Measurements from ENCODE around the gene SPANXB1.
"Not testable (repeated sequence)": the region's sequence is repeated elsewhere in the genome, so short reads cannot be mapped to it uniquely, and the experiment has no call there.

SPANXB1 gene, protein sequence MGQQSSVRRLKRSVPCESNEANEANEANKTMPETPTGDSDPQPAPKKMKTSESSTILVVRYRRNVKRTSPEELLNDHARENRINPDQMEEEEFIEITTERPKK

DNA sequence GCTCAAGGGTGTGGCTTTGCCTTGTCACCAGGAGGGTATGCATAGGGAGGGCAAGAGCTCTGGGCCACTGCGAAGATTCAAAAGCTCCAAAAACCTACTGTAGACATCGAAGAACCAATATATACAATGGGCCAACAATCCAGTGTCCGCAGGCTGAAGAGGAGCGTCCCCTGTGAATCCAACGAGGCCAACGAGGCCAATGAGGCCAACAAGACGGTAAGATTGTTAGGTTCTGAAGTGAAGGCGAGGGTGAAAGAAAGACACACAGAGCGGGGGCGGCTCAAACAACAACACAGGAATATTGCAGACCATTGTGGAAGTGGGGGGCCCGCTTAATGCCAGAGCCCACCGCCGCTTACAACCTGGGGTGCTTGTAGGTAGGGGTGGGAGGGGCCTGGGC lies at the start of gene SPANXB1:
SPANXB1 (plus strand) TSS at position 27 of the 400 bp plus-strand sequence; CDS start at position 127, 100 bp downstream.
- not testable (repeated sequence) for DNase-seq

DNA sequence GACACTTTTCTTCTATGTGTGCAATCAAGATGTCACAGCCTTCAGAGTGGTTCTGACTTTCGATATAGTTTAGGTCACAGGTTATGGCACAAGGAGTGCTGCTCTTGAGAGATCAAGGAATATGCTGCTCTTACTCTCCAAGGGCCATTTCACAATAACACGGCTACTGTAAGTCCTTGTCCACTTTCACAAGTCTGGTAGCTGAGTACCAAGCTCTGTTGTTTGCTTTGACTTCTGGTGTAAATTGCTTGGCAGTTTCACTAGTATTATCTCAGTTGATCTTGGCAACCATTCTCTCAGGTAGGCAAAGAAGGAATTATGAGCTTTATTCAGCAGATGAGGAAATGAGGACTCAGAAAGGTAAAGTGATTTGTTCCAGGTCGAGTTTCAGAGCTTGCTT lies 35.4 kb upstream of the SPANXB1 start:
- DNase-seq, result no peak

DNA sequence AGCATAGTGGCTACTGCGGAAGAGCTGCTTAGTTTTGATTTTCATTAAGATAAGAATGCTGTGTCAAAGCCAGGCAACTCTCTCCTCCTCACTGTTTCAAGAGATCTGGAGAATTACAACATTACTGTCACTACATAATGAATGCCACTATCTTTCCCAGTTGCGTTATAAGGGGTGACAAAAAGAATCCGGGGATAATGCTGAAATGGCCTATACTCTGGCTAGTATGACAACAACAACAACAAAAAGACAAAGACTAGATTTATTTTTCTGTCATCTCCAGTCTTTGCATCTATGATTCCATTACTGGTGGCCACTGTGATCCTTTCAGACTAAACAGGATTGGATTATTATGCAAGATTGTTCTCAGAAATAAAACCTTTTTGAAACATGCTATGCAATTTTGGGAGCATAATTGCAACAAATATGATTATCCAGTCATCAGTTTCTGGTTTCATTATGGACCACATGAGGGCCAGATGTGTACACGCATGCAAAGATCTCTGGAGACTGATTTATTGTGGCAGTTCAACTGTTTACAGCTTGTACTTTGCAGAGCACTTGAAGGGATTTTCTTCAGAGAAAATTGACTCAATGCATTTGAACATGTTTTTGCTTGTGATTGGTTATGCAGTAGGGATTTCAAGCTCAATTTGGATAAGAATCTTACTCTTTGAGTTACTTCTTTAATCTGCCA lies 31.1 kb upstream of the SPANXB1 start:
- no peak for DNase-seq

DNA sequence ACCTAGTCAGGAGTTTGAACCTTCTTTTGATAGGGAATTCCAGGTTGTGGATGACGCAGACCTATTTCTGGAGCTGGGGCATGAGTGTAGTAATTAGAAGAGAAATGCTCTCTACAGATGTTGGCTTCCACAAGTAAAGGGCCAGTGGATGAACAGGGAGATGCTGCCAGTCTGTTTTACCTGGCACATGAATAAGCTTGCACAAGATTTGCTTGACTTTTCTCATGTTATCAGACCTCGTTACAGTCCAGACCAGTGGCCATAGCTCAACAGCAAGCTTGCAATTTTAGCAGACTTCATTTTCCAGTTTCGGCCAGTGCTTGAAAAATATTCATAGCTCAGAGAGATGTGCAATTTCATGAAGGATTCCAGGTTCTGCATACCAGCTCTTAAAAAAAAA lies 26.9 kb upstream of the SPANXB1 start:
- DNase-seq, result no peak

DNA sequence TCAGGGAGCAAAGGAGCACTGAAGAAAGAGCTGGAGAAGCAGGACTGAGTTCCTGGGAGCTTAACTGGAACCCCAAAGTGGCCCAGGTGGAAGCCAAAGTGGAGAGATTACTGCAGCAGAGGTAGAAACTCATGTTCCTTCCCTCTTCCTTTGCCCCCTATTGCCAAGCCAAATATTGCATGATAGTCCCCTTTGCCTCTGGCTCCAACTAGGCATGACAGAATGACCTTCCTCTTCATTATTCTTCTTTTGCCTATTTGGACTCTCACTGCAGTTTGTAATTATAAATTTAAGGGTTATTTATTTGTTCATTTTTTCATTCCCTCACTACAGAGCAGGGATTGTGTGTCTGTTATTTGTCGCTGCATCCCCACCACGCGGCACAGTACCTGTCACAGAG lies 22.1 kb upstream of the SPANXB1 start:
- DNase-seq, result no peak

DNA sequence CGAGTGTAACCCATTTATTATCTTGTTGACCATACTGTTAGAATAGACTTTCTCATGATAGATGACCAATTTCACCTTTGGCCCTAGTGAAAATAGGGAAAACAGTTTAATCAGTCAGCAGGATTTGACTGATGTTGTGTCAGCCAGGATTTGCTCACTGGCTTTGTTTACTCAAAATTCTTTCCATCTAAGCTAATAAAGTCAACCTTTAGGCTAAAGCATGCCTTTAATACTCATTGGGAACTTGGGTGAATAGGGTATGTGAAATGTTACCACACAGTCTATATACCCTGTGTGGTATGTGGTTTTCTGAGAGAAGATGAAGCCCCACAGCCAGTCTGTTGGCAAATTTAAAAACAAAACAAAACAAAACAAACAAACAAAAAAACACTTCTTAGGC lies 18.7 kb upstream of the SPANXB1 start:
- DNase-seq, result no peak

DNA sequence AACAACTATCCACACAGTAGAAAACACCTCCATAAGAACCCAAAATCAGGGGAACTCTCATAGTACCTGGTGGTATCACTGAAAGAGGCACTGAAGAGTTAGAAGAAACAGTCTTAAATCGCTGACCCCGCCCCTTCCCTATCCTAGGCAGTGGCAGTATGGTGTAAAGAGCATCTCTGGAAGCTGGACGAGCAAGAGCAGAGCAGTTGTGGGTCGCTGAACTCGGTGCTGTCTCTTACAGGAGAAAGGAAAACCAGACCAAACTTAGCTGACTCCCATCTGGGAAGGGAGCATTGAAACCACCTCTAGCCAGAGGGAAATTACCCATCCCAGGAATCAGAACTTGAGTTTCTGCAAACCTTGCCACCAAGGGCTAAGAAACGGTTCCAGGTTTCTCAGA lies 2.8 kb downstream of the SPANXB1 start:
- not testable (repeated sequence) for DNase-seq

DNA sequence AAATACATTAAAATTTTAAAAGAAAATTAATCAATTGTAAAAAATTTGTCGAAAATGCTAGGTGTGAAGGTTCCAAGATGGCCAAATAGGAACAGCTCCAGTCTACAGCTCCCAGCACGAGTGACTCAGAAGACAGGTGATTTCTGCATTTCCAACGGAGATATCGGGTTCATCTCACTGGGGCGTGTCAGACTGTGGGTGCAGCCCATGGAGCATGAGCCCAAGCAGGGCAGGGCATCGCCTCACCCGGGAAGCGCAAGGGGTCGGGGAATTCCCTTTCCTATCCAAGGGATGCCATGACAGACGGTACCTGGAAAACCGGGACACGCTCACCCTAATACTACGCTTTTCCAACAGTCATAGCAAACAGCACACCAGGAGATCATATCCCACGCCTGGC lies 41.9 kb downstream of the SPANXB1 start:
- not testable (repeated sequence) for DNase-seq

DNA sequence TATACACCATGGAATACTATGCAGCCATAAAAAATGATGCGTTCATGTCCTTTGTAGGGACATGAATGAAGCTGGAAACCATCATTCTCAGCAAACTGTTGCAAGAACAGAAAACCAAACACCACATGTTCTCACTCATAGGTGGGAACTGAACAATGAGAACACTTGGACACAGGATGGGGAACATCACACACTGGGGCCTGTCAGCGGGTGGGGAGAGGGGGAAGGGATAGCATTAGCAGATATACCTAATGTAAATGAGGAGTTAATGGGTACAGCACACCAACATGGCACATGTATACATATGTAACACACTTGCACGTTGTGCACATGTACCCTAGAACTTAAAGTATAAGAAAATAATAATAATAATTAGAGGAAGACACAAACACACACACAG lies 47.5 kb downstream of the SPANXB1 start:
- DNase-seq, result not testable (repeated sequence)

DNA sequence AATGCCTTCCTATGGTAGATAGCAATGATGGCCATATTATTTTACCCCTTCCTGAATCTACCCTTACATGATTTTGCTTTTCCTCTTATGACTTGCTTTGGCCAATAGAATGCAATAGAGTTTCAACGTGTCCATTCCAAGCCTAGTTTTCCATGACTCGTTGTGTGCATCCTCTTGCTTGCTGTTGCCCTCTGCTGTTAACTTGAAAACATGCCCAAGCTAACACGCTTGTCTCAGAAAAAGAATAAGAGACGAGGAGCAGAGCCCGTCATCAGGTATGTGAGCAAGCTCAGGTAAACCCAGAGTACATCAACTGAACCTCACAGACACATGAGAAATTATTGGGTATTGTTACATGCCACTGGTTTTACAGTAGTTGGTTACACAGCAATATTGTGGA lies 49.7 kb downstream of the SPANXB1 start:
- not testable (repeated sequence) for DNase-seq

All from 8988T (cell line).